GM19395 (cell line): ENCODE measurements around the gene CT47A7.
"Not testable (repeated sequence)": the region's sequence is repeated elsewhere in the genome, so short reads cannot be mapped to it uniquely, and the experiment has no call there.

ENCODE experiments used
- ATAC-seq: cut with Tn5 transposase; IDR thresholded peaks from one replicate; pipeline ENCODE4 v1.9.1; 2021; ENCODE audit warnings: mild to moderate bottlenecking, moderate library complexity; ENCODE audit not compliant: unreplicated experiment

The CT47A7 gene

GRCh38 chrX:120956500-120956899 lies at the start of gene CT47A7:
TSS of gene CT47A7 (minus strand) at chrX:120956600. CDS start at chrX:120956345, 255 bp downstream.
- ATAC-seq = not testable (repeated sequence)

- ATAC-seq = no peak
Observed at GRCh38 chrX:121000589-121000988, 44.2 kb upstream of the CT47A7 start.

- peak; percentile 78 for ATAC-seq
Observed at GRCh38 chrX:120999413-120999812, 43.0 kb upstream of the CT47A7 start.

- not testable (repeated sequence) for ATAC-seq
Observed at GRCh38 chrX:120985660-120986059, 29.3 kb upstream of the CT47A7 start, which contains the start of gene CT47A1. TSS of gene CT47A1 (minus strand) at chrX:120985760. CDS start at chrX:120985529, 231 bp downstream.
